HEK293T (cell line): ENCODE results near the gene CFHR5.

Experiments used
- ELF4 ChIP-seq: fragments of 450-650 bp; IDR thresholded peaks from 2 replicates; pipeline ENCODE4 v1.6.1; 2017; ENCODE audit warnings: antibody characterized with exemption
- FOXM1 ChIP-seq: fragments of 450-650 bp; IDR thresholded peaks from 2 replicates; pipeline ENCODE4 v1.6.1; 2017; ENCODE audit warnings: mild to moderate bottlenecking, borderline replicate concordance
- HDGF ChIP-seq: fragments of 450-650 bp; IDR thresholded peaks from 2 replicates; pipeline ENCODE4 v1.6.1; 2017; ENCODE audit warnings: antibody characterized with exemption, borderline replicate concordance
- SUZ12 ChIP-seq: fragments of 450-650 bp; IDR thresholded peaks from 2 replicates; pipeline ENCODE4 v1.6.1; 2016; ENCODE audit warnings: mild to moderate bottlenecking
- ZNF384 ChIP-seq: fragments of 450-650 bp; IDR thresholded peaks from 2 replicates; pipeline ENCODE4 v1.6.1; 2016

GRCh38 chr1:197001828-197002227 lies 24.5 kb downstream of the CFHR5 start:
- TF ChIP-seq FOXM1: no peak
- no peak for TF ChIP-seq HDGF
- no peak for TF ChIP-seq SUZ12
- TF ChIP-seq ZNF384: no peak
- TF ChIP-seq ELF4: no peak
